GM23338 (cell line): ENCODE measurements around the gene SULF2. TPM values are rescaled to one million over a fixed set of nuclear protein-coding genes. Genes with fewer than 3 reads are reported as not detected.

Experiments
- ATAC-seq: fragments of 200-7000 bp; cut with Tn5 transposase; 3 replicates; pipeline ENCODE4 v1.9.1; 2020
- DNase-seq: peaks from one replicate; pipeline ENCODE4 v3.0.0-alpha.2; 2015; ENCODE audit warnings: low spot score
- H2AFZ ChIP-seq: fragments of 200-600 bp; sonication (generic); 2 replicates; pipeline ENCODE4 v1.8.0; 2016; ENCODE audit warnings: antibody characterized with exemption, mild to moderate bottlenecking, moderate library complexity
- H3F3A ChIP-seq: fragments of 200-600 bp; sonication (generic); replicated peaks from 2 replicates; pipeline ENCODE4 v1.8.0; 2017; ENCODE audit warnings: antibody characterized with exemption, mixed run types, low read depth
- H3K27ac ChIP-seq: fragments of 200-600 bp; sonication (generic); 2 replicates; pipeline ENCODE4 v1.6.1; 2016; ENCODE audit warnings: low read depth
- H3K27me3 ChIP-seq: fragments of 200-600 bp; sonication (generic); 2 replicates; pipeline ENCODE4 v1.8.0; 2016; ENCODE audit warnings: mild to moderate bottlenecking, mixed run types, moderate library complexity; ENCODE audit not compliant: insufficient read depth
- H3K36me3 ChIP-seq: fragments of 200-600 bp; sonication (generic); 2 replicates; pipeline ENCODE4 v1.8.0; 2016; ENCODE audit warnings: mild to moderate bottlenecking; ENCODE audit not compliant: insufficient read depth
- H3K4me1 ChIP-seq: fragments of 200-600 bp; sonication (generic); 2 replicates; pipeline ENCODE4 v1.8.0; 2016; ENCODE audit warnings: mild to moderate bottlenecking, moderate library complexity; ENCODE audit not compliant: insufficient read depth
- H3K4me2 ChIP-seq: fragments of 200-600 bp; sonication (generic); 2 replicates; pipeline ENCODE4 v1.7.1; 2017; ENCODE audit warnings: mixed run types
- H3K4me3 ChIP-seq: fragments of 200-600 bp; sonication (generic); 2 replicates; pipeline ENCODE4 v1.6.1; 2016; ENCODE audit warnings: mixed run types
- H3K79me2 ChIP-seq: fragments of 200-600 bp; sonication (generic); replicated peaks from 2 replicates; pipeline ENCODE4 v1.8.0; 2017; ENCODE audit warnings: mild to moderate bottlenecking; ENCODE audit not compliant: insufficient read depth
- H3K9me2 ChIP-seq: fragments of 200-600 bp; sonication (generic); 2 replicates; pipeline ENCODE4 v1.8.0; 2017; ENCODE audit not compliant: insufficient read depth
- H4K20me1 ChIP-seq: fragments of 200-600 bp; sonication (generic); replicated peaks from 2 replicates; pipeline ENCODE4 v1.8.0; 2017; ENCODE audit warnings: mild to moderate bottlenecking; ENCODE audit not compliant: insufficient read depth
- H3K27ac Mint-ChIP-seq: 2 replicates; pipeline ENCODE4 v1.8.0; 2020; ENCODE audit warnings: inconsistent platforms, mild to moderate bottlenecking, moderate library complexity, mixed read lengths
- H3K27me3 Mint-ChIP-seq: 3 replicates; pipeline ENCODE4 v1.8.0; 2022; ENCODE audit warnings: low read depth, mild to moderate bottlenecking, moderate library complexity, mixed read lengths, inconsistent platforms; ENCODE audit not compliant: insufficient read depth, poor library complexity
- H3K36me3 Mint-ChIP-seq: 3 replicates; pipeline ENCODE4 v1.8.0; 2021; ENCODE audit warnings: low read depth, mild to moderate bottlenecking, inconsistent platforms, moderate library complexity, mixed read lengths
- H3K4me1 Mint-ChIP-seq: 3 replicates; pipeline ENCODE4 v1.8.0; 2020; ENCODE audit warnings: mild to moderate bottlenecking, inconsistent platforms, mixed read lengths
- H3K4me3 Mint-ChIP-seq: 3 replicates; pipeline ENCODE4 v1.8.0; 2021; ENCODE audit warnings: moderate library complexity, mild to moderate bottlenecking, inconsistent platforms, mixed read lengths
- H3K9me3 Mint-ChIP-seq: 3 replicates; pipeline ENCODE4 v1.8.0; 2020; ENCODE audit warnings: moderate library complexity, mild to moderate bottlenecking, inconsistent platforms, mixed read lengths
- CREB1 ChIP-seq: fragments of 250-450 bp; sonication (Bioruptor Pico); IDR thresholded peaks from 2 replicates; pipeline ENCODE4 v1.5.0; 2020; ENCODE audit warnings: low read depth, mild to moderate bottlenecking, moderate library complexity
- CTCF ChIP-seq, 2 experiments: fragments of 200-600 bp in 1 of 2; sonication (generic) in 1 of 2; conservative IDR thresholded peaks; 2 replicates each; pipeline versions ENCODE4 v1.5.1 to v1.6.1; 2016 to 2017; ENCODE audit warnings: antibody characterized with exemption in 2 of 2, low read depth in 2 of 2, mild to moderate bottlenecking in 2 of 2, moderate library complexity in 1 of 2
- EZH2 ChIP-seq: fragments of 200-600 bp; sonication (generic); IDR thresholded peaks from one replicate; pipeline ENCODE4 v1.8.0; 2017; ENCODE audit warnings: antibody characterized with exemption, mild to moderate bottlenecking, low read depth; ENCODE audit not compliant: unreplicated experiment
- EZH2phosphoT487 ChIP-seq: fragments of 200-600 bp; sonication (generic); IDR thresholded peaks from one replicate; pipeline ENCODE4 v1.8.1; 2018; ENCODE audit warnings: antibody characterized with exemption; ENCODE audit not compliant: unreplicated experiment
- JUNB ChIP-seq: IDR thresholded peaks from one replicate; pipeline ENCODE4 v1.6.1; 2016; ENCODE audit warnings: antibody characterized with exemption; ENCODE audit not compliant: unreplicated experiment
- NANOG ChIP-seq: IDR thresholded peaks from 2 replicates; pipeline ENCODE4 v1.6.1; 2016; ENCODE audit warnings: antibody characterized with exemption, borderline replicate concordance
- POLR2AphosphoS5 ChIP-seq: IDR thresholded peaks from 2 replicates; pipeline ENCODE4 v1.6.1; 2016; ENCODE audit warnings: antibody characterized with exemption, low read depth
- REST ChIP-seq: IDR thresholded peaks from one replicate; pipeline ENCODE4 v1.6.1; 2018; ENCODE audit warnings: antibody characterized with exemption; ENCODE audit not compliant: unreplicated experiment
- STAT1 ChIP-seq: IDR thresholded peaks from one replicate; pipeline ENCODE4 v1.6.1; 2016; ENCODE audit warnings: antibody characterized with exemption; ENCODE audit not compliant: unreplicated experiment
- ZNF114 ChIP-seq: fragments of 250-450 bp; sonication (Bioruptor Pico); IDR thresholded peaks from 2 replicates; pipeline ENCODE4 v1.5.0; 2020; ENCODE audit warnings: mild to moderate bottlenecking, moderate library complexity
- ZNF331 ChIP-seq: fragments of 250-450 bp; sonication (Bioruptor Pico); IDR thresholded peaks from 2 replicates; pipeline ENCODE4 v1.5.0; 2020; ENCODE audit warnings: low read depth, mild to moderate bottlenecking, moderate library complexity
- polyA plus RNA-seq: library from polyadenylated mRNA; unstranded; fragments of >200 nt; fragmentation: Nextera tagmentation; extraction: Ambion mirVana; gene quantifications from 2 replicates; pipeline ENCODE4 v1.2.1, GENCODE V29; 2016
- total RNA-seq: library from RNA; depleted of rRNA; stranded (reverse); fragments of >200 nt; shearing (Covaris generic); gene quantifications from 2 replicates; pipeline ENCODE4 v1.2.3, GENCODE V29; 2014

The SULF2 gene
- total and polyA plus RNA-seq, 2 experiments from 2014 or later, result 9.5 to 20.7 TPM

- TF ChIP-seq REST, result no peak
- no peak for TF ChIP-seq EZH2phosphoT487
- no peak for TF ChIP-seq EZH2
- no peak for TF ChIP-seq NANOG
- TF ChIP-seq ZNF114, result no peak
- TF ChIP-seq POLR2AphosphoS5, result no peak
- TF ChIP-seq JUNB, result no peak
- no peak for TF ChIP-seq CTCF (conservative IDR thresholded peaks at IDR 0.05; ENCODE audit: low read depth in 2 of 2)
Measured at GRCh38 chr20:47740862-47741184, 44.5 kb downstream of the SULF2 start (continued).

GRCh38 chr20:47740121-47740861, 45.0 kb downstream of the SULF2 start:
- Mint-ChIP-seq H3K4me3 (no peak overlapping the region), H3K9me3 (no peaks in the 10 kb centered on the region), H3K27me3 (peaks cover 5% of the 10 kb centered on the region), H3K36me3 (no peaks in the 10 kb centered on the region; the same call in 2 of the 3 replicates), H3K4me1 (peaks cover 2% of the 10 kb centered on the region; the same call in 1 of the 3 replicates), H3K27ac (no peak overlapping the region)
- Histone ChIP-seq H3K4me1 (no peaks in the 10 kb centered on the region), H3K36me3 (no peaks in the 10 kb centered on the region), H3K27ac (no peak overlapping the region), H3K4me2 (no peak overlapping the region), H2AFZ (no peak overlapping the region), H3K79me2 (no peaks in the 10 kb centered on the region), H3F3A (no peaks in the 10 kb centered on the region), H3K4me3 (no peak overlapping the region), H3K9me2 (no peaks in the 10 kb centered on the region), H4K20me1 (no peaks in the 10 kb centered on the region), H3K27me3 (no peaks in the 10 kb centered on the region)
- DNase-seq (no peak), ATAC-seq (no peak)
- no peak for TF ChIP-seq ZNF331
- no peak for TF ChIP-seq STAT1
- peak in 1 of 2 experiments; percentile 20; a peak in 1 of 4 replicates for TF ChIP-seq CTCF (conservative IDR thresholded peaks at IDR 0.05; ENCODE audit: low read depth in 2 of 2)
- no peak for TF ChIP-seq EZH2phosphoT487
- TF ChIP-seq CREB1, result no peak
